Measurements from ENCODE around the gene SESN3.
A peak's percentile ranks its signal among the peaks of the same experiment; 100 is the strongest.
"Not testable (repeated sequence)": the region's sequence is repeated elsewhere in the genome, so short reads cannot be mapped to it uniquely, and the experiment has no call there.

The SESN3 gene

DNA sequence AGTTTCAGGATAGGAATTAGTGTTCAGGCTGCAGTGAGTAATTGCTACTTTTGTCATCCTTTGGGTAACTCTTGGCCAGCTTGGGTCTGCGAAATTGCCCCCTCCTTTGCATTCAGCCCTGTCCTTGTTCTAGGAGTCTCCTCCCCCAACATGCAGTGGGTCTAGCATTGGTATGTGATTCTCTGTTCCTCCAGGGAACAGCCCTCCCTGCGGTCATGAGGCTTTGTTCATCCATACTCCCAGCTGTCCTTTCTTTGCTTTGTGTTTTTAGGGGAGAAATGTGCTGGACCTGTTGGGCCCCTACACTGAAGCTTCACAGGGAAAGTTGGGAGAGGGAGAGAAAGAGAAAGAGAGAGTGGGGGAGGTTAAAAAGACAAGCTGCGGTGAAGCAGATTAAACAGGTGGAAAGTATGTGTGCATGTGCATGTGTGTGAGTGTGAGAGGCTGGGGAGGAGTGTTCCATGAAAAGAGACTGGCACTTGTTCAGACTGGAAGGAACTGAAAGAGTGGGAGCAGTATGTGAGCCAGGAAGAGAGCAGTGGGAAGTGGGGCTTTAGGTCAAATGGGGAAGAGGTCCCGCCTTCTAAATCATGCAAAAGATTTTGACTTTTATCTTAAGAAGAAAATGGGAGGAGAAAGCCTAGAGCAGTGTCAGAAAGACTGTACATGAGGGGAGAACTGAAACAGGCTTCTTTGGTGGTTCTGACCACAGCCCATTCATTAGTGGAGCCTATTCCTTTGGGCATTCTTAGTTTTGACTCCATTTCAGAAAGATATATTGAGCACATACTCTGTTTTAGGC lies 17.9 kb upstream of the SESN3 start:
- DNase-seq, result no peak

DNA sequence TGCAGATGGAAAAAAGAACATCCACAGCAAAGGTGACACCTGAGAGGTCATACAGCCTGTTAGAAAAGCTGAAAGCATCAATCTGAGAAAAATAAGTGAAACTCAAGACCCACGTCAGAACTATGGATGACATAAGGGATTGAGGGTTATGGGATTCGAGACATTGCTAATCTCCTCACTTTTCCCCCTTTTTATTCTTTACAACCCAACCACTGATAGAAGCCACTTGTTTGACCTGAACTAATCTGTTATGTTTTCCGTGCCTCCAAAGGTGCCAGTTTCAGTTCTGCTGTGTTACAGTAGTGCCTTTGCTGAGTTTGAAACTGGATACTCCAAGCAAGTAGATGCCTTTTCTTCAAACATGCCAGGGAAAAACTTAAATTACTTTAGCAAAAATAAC lies 16.9 kb upstream of the SESN3 start:
- no peak for DNase-seq

DNA sequence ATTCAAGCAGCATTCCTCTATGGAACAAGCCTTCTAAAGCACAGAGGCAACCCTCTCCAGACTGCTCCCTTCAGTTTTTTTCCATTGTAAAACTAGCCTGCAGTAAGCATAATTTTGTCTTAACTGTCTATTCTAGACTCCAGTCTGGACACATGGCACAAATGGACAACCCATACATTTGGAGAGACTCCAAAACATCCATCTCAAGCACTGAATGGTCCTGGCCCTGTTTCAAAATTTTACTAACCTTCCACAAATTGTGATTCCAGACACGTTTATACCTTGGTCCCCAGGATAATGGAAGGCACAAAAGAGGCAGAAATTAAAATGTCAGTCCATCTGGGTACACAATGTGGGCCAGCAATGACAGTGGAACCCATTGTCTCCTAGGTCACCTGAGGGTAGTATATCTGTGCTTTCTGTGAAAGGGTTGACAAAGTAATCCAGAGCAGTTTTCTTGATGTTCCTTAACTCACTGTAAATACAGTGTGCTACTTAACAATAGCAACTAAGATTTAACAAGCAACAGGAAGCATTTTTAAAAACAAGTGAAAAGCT lies 16.2 kb upstream of the SESN3 start:
- DNase-seq, result no peak

DNA sequence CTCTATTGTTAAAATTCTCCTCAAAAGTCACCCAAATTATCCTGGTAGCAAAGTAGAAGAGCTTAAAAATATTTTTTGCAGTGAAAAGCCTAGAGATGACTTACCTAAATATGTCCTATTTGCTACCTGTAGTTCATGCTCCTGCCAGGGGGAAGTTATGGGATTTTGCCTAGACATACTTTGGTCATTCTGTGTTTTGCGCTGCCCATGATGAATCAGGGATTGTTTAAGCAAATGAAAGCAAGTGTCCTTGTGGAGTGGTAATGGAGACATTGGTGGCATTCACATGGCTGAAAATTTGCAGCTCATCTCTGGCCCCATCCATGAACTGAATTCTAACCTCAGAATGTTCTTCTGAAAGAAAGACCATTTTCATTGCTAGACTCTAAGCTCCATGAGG lies 14.6 kb upstream of the SESN3 start:
- no peak for DNase-seq

DNA sequence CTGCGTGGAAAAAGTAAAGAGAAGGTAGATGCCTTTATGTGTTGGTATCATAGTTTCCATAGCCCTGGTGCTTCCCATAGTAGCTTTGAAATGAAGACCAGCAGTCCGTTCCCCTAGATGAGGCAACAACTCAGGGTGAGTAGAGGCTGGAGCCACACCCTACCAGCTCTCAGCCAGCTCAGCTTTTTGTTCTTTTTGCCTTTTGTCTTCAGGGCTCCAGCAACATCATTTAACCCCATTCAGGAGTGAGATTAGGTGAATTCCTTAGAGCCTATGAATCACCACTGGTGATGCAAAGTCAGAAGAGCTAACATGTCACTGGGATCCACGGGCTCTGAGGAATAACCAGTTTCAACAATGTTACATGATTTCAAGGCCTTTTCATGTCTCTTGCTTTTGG lies 14.0 kb upstream of the SESN3 start:
- DNase-seq, result no peak

DNA sequence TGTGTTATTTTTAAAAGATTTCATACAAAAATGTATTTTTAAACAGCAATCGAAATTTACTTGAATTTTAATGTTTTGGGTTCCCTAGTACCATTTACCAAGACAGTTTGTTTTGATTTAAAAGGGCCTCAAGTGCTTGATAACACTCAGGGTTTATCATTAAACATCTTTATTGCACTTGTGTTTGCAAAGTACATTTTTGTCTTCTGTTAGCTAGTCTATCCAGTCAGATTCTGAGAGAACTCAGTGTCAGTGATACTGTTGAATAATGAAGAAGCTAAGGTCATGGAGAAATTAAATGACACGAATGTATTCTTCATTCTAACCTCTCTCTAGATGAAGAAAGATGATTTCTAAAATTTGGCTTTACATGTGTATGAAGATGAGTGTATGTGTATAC lies 12.7 kb upstream of the SESN3 start:
- no peak for DNase-seq

DNA sequence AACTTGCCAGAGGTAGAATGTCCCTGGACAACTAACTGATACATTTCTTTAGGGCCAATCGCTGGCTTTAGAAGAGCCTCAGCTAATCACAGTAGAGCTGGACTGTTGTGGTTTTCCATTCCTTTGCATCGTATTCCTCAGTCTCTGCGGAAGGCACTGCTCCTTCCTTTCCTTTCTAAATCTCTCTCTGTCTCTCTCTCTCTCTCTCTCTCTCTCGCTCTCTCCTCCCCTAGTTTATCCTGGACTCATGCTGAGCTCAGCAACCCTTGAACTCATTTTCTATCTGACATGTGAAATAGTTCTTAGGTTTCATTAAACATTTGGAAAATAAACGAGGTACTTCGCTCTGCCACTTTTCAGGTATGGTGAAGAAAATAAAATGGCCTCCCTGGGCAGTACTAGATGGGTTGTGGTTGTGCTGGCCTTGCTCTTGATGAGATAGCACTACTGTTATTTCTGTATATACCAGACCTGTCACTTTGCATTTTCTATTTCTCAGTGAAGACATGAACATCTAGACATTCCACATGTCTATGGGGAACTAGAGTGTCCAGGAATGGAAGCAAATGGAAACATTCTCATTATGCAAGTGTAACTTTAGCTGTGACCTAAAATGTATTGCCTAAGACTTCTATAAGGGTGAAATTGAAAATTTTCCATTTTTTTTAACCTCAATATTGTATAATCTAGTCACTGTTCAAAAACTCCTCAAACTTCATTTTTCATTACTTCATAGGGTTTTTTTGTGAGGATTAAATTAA lies 12.0 kb upstream of the SESN3 start:
- DNase-seq, result no peak

DNA sequence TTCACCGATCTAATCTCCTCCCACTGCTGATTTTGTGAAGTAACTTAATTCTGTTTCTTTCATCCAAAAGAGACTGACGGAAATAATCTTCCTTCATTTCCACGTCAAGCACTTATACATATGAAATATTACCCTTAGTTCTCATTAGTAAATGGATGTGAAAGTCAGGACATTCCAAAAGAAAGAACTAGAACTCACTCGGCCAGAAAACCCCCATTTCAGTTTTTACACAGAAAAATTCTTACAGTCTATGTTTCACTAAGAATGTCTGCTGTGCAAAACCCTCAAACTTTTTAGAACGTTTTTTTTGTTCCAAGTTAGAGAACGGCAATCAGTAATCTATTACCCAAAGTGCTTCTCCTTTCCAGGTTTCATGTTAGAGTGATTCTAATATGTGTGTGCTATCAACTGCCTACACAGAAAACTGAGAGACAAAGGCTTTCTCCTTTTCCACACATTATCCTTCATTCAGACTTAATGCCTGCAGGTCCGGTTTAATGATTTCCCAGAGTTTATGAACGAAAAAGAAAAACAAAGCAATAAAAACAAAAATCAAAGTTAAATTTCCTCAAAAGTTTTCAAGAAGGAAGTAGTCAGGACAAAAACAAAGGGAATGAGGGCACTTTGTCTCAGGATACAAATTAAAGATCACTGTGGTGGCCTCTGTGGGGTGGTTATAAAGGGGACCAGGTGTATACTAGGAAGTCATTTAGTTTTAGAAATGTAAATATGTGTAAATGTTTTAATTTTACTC lies 11.3 kb upstream of the SESN3 start:
- DNase-seq, result no peak

DNA sequence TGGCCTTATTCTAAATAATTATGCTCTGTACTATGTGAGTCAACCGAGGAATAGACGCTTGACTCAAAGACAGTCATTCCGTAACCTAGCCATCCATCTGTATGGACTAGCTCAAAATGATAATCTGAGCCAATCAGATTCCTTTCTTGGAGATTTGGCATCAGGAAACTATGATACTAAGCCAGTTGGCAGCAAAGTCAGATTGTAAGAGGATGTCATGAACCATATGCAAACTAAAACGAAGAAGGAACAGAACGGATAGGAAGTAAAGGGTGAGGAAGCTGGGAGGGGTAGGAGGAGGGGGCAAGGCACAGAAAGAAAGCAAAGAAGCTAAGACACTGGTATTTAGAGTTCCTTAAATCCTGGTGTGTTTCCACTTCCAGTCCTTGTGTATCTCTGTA lies 10.7 kb upstream of the SESN3 start:
- DNase-seq, result no peak

DNA sequence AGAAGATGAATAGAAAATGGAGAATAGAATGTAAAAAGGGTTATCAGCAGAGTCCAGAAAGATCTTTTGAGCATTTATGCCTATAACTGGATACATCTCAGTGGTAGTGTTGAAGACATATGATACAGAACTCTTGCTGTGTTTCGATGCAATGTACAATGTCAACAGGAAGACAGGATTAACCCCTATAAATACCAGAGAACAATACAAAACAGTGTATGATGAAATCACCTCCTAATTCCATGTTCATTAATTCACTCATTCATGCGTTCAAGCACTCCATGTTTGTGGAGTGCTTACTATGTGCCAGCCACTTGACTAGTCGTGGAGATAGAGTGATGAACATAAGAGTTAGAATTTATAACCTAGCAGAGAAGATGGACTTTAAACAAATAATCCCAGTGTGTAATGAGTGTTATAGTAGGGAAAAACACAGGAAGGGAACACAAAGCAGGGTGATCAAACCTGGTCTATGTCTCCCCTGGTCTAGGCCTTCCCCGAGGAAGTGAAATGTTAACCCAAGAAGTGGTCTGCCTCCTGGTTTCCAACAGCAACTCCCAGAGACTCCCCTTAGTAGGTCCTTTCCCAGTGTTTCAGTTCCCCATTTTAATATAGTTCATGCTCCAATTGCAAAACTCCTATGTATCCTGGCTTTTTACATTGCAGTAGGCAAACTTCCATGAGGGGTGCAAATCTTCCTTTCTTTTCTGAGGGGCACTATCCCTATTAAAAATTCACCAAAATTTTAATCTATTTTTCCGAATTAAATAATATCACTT lies 9.1 kb upstream of the SESN3 start:
- no peak for DNase-seq

DNA sequence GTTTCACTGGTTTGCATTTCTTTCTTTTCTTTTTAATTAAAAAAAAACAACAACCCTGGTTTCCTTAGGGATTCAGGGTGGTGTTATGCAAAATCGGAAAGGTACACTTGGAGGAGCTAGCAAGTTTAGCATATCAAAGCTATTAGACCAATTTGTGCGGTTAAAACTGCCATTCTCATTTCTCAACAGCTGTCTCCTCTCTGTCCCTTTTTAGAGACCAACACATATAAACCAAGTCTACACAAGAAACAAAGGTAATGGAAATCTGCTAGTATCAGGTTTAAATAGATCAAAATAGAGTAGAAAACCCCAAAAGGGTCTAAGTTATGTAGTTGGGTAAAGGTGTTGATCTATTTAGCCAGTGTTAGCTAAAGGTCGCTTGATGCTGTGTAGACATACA lies 1.7 kb upstream of the SESN3 start:
- no peak for DNase-seq

DNA sequence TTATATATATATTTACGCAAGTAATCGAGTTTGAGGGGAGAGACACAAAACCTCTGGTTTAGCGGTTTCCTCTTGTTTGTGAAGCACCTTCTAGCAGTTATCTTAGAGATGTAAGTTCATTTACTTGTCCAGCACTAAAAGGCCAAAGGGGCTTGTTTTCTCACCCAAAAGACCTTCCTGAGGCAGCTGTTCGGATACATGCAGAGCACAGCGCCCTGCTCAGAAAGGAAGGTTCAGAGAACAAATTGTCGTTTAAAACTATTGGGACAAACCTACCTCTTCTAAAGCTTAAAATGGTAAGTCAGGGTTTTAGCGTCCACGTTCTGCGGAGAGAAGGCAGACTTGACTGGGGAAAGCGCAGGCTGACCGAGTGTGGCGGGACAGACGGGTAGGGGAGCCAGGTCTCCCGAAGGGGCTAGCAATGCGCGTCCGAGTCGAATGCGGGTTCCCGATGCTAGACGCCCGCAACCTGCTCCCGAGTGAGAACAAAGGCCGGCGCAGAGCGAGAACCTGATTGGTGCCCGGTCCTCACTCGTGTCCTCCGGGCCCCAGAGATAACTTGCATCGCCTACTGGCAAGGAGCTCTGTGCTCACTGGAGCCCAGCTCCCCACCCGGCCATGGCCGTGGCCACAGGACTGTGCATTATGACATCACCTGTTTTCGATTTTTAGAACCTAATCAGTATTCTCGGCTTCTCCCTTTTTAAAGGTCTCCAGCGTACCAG lies 1.0 kb upstream of the SESN3 start:
- DNase-seq, result peak; percentile 82

DNA sequence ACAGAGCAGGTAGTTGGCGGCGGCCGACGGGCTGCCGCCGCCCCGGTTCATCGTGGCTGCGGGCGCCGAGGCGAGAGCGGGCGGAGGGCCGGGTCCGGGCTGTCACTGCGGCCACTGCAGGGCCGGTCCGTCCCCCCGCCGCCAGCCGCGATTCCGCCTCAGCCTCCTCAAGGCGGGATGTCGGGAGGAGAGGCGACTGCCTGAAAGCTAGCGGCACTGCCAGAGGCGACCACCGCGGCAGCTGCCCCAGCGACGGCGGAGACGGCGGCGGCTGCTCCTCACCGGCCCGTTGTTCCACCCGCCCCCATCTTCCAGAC lies 234 bp downstream of the SESN3 start:
- DNase-seq, result no peak

DNA sequence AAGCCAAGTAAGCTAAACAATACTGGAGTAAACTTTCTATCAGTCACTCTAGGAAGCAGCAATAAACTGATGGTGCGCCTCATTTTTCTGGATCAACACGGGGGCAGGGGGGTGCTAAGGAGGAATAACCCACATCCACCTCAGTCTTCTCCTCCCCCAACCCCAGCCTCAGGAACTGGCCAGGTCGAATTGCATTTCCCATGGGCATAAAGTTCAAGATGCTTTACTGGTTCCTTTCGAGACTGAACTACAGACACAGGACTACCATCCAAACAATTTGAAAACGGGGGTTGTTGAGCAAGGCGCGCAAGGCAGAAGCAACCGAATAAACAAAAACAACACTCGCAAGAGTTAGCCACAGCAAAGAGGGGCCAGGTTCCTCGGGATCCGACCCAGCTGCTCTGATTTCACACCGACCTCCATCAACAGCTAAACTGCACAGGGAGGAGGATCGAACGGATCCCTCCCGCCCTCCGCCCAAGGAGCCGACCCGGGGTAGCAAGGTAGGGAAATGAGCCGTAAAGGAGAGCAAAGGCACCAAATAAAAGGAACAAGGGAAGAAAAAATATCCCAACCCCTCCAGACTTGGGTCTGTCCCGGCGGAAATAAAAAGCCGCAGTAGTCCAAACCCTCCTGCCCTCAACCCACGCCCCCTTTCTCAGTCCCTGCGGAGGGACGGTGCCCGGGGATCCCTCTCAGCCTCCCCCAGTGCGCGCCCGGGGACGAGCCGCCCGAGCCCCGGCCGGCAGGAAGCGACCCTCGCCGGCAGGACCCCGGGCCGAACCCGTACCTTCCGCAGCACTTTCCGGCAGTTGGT lies 801 bp downstream of the SESN3 start:
- DNase-seq, result peak; percentile 72

DNA sequence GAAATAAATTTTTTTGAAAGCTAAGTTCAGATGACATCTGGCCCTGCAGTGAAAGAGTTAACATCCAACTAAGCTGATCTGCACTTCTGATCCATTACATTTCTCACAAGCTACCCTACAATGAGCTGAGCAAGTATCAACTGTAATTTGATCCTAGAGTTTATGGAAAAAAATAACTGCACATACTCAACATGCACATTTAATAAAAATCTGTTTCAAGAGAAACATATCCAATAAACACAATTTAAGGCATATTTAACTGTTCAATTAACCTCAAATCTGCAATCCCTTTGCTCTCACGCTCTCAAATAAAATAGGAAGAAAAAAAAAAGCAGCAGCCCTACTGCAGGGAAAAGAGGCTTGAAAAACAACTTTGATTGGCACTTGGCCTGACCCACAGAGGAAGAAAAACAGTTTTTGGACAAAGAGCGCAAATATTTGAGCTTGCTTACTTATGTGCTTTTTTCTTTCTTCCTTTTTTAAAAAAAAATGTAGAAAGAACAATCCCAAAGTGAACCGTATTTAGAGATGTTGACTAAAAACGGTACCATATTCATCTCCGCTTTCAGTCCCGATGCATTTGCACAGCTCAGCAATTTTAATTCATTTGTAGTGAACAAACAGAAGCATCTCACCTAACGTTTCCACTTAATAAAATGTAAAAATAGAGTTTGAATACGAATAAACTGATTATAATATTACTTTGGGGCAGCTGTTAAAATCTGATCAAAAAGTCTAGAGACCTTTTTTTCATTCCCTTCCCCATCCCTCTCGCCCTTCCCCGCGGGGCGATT lies 1.6 kb downstream of the SESN3 start:
- no peak for DNase-seq

DNA sequence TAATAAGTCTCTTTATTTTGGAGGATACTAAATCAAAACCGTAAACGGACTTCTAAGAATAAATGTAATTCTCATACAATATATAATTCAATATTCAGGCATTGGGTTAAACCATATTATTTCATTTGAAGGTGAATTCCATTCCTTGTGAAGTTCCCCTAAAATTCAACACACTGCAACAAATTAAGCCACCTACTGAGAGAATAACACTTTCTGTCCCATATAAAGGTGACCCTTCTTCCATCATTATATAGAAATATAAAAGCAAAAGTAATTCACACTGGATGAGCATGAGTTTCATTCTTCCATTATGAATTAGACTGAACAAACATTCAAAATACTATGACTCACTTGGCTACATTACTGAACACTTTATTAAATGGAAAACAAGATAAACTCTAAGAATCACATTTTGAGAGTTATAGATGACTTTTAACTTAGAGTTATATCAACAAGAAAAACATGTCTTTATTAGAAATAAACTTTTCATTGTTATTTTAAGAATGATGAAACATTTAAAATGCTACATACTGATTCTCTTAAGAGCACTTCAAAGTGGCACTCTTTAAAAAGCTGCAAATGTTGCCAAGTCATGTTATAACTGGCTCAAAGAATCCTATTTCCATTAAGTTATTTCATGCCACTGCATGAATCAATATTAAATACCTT lies 2.8 kb downstream of the SESN3 start:
- no peak for DNase-seq

DNA sequence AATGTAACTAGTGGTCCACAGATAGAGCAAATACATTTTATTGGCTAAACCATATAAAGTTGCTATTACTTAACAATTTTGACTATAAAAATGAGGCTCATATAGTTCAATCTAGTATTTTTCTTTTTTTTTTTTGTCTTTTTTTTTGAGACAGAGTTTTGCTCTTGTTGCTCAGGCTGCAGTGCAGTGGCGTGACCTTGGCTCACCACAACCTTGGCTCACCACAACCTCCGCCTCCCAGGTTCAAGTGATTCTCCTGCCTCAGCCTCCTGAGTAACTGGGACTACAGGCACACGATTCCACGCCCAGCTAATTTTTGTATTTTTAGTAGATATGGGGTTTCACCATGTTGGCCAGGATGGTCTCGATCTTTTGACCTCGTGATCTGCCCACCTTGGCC lies 3.9 kb downstream of the SESN3 start:
- DNase-seq, result not testable (repeated sequence)

DNA sequence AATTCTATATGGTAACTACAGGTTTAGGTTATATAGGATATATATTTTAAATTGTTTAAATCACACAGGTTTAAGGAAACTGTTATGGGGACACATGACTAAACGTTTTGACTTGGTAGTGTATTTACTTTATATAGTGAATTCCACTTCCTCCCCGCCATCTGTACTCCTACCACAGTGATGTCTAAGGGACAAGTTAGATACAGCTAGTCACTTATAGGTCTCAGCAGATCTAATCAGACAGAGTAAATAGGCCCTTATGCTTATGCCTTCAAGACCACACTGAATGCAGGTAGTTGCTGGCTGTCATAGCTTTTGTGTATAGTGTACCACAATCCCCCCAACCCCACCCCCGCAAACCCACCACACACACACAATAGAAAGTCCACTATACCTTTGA lies 8.2 kb downstream of the SESN3 start:
- DNase-seq, result no peak

DNA sequence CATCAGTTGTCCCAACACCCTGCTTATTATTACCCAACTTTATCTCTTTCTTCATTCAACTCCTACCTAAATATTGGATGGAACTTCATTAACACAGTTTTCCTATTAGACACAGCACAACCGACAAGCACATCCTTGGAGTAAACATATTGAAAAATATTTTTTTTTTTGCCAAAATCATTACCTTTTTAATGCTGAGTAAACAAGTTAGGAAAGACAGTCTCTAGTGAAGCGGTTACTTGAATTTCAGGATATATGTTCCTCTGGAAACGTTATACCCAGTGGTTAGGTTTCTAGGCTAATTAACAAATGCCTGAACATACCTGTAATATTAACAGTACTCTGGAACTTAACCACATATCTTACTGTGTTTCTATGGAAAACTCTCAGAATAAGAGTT lies 11.4 kb downstream of the SESN3 start:
- no peak for DNase-seq

DNA sequence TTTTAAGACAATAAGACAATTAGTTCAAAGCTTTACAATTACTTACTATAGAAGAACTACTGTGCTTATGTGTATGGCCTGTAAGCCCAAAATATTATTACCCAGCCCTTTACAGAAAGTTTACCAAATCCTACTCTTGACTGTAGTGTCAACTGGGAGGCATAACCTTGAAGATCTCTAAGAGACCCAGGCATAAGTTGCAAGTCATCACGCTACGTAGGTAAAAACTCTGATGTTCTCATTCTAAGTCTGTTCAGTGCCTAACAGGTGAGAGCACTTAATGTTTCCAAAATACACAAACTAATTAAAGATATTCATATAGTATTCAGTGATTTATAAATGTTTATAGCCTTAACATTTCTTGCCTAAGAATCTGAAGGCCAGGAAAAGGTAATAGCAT lies 12.9 kb downstream of the SESN3 start:
- DNase-seq, result no peak
